ENCODE measurements around the gene TNNC2. TPM values are rescaled to one million over a fixed set of nuclear protein-coding genes. Genes with fewer than 3 reads are reported as not detected.

TNNC2 gene
- total RNA-seq, result not detected

GRCh38 chr20:45827030-45827652 lies at the start of gene TNNC2:
TSS of gene TNNC2 (minus strand) at chr20:45827312. CDS start at chr20:45827248, 64 bp downstream.

GRCh38 chr20:45857114-45857881 lies 30.2 kb upstream of the TNNC2 start, which contains the start of the genes ACOT8 and ZSWIM3:
TSS of gene ACOT8 (minus strand) at chr20:45857392. CDS start at chr20:45857315, 77 bp downstream.
TSS of gene ZSWIM3 (plus strand) at chr20:45857614. CDS start at chr20:45857826, 212 bp downstream.

GRCh38 chr20:45833030-45833882 lies 6.1 kb upstream of the TNNC2 start, which contains the start of gene SNX21:
TSS of gene SNX21 (plus strand) at chr20:45833799. CDS start at chr20:45833920, 121 bp downstream.

GRCh38 chr20:45812157-45813005 lies 14.7 kb downstream of the TNNC2 start, which contains the start of gene UBE2C:
TSS of gene UBE2C (plus strand) at chr20:45812644. CDS start at chr20:45812696, 52 bp downstream.

Small RNA genes lying within 50 kb of the gene (small RNA-seq; reads per million reads assigned to genes)
- gene RNU6ATAC38P, result 1.3 to 3.0 reads per million in 2 donors

Other genes starting within 250 kb of the TNNC2 start
- not detected for gene WFDC8, start 248.0 kb downstream of the TNNC2 start, total RNA-seq
- not detected for gene WFDC10A, start 197.6 kb downstream of the TNNC2 start, total RNA-seq
- gene WFDC9, start 196.0 kb downstream of the TNNC2 start, total RNA-seq, result not detected
- gene WFDC11, start 157.1 kb downstream of the TNNC2 start, total RNA-seq, result not detected
- gene WFDC13, start 125.3 kb downstream of the TNNC2 start, total RNA-seq, result not detected
- gene WFDC10B, start 122.3 kb downstream of the TNNC2 start, total RNA-seq, result not detected
- gene SPINT4, start 105.0 kb downstream of the TNNC2 start, total RNA-seq, result not detected
- gene WFDC3, start 35.4 kb downstream of the TNNC2 start, total RNA-seq, result under 1 TPM in 1 of 2 donors, not detected in 1; 0.33 TPM
- 10 to 100 TPM in 1 of 2 donors, 1 to 10 TPM in 1; 6.2 to 10.3 TPM for gene DNTTIP1, start 35.4 kb downstream of the TNNC2 start, total RNA-seq
- gene UBE2C, start 14.7 kb downstream of the TNNC2 start, total RNA-seq, result 10 to 100 TPM; 42.3 to 85.6 TPM
- 10 to 100 TPM; 25.6 to 34.1 TPM for gene SNX21, start 6.5 kb upstream of the TNNC2 start, total RNA-seq
- 10 to 100 TPM; 41.0 to 41.6 TPM for gene ACOT8, start 30.1 kb upstream of the TNNC2 start, total RNA-seq
- 1 to 10 TPM; 4.7 to 4.8 TPM for gene ZSWIM3, start 30.3 kb upstream of the TNNC2 start, total RNA-seq
- 10 to 100 TPM in 1 of 2 donors, 1 to 10 TPM in 1; 10.0 to 10.7 TPM for gene ZSWIM1, start 53.9 kb upstream of the TNNC2 start, total RNA-seq
- under 1 TPM in 1 of 2 donors, not detected in 1; 0.69 TPM for gene SPATA25, start 60.3 kb upstream of the TNNC2 start, total RNA-seq
- gene NEURL2, start 63.9 kb upstream of the TNNC2 start, total RNA-seq, result 1 to 10 TPM; 3.3 to 4.1 TPM
- 10 to 100 TPM; 89.8 to 92.9 TPM for gene CTSA, start 64.0 kb upstream of the TNNC2 start, total RNA-seq
- 10 to 100 TPM; 41.3 to 52.0 TPM for gene PLTP, start 84.8 kb upstream of the TNNC2 start, total RNA-seq
- 10 to 100 TPM; 12.7 to 13.8 TPM for gene PCIF1, start 107.4 kb upstream of the TNNC2 start, total RNA-seq
- 10 to 100 TPM; 14.0 to 16.5 TPM for gene ZNF335, start 144.9 kb upstream of the TNNC2 start, total RNA-seq
- not detected for gene MMP9, start 181.6 kb upstream of the TNNC2 start, total RNA-seq
- gene SLC12A5, start 201.9 kb upstream of the TNNC2 start, total RNA-seq, result not detected